Erythroblast (primary cell): ENCODE results near the gene RAD51B.

Experiments
- GATA1 ChIP-seq: IDR thresholded peaks from 2 replicates; pipeline ENCODE4 v1.6.1; 2011; ENCODE audit warnings: low read depth, mild to moderate bottlenecking, control low read depth, low read length, moderate library complexity
- POLR2A ChIP-seq: IDR thresholded peaks from 2 replicates; pipeline ENCODE4 v1.6.1; 2011; ENCODE audit warnings: mild to moderate bottlenecking, low read length

DNA sequence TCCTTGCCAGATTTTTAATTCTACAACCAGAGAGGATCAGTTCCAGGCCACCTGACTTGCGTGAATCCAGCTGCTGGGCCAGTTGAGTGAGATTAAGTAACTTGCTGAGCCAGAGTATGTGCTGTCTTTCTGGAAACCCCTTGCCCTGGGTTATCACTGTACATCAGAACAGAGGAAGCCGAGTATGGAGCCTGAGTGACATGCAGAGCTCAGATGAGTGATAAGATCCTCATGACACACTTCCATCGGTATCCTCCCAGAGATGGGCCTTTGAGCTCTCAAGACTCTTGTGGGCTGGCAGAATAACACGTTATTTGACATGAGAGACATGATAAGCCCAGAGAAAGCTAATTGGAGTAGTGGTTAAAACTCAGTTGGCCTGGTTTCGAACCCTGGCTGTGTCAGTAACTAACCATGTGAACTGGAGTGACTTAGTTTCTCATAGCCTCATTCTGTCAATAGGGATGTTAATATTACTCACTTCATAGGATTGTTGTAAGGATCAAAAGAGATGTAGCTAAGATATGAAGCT, 585.1 kb downstream of the RAD51B start:
- TF ChIP-seq POLR2A (no peak), GATA1 (no peak)
